ENCODE data around the gene TWNK. TPM values are rescaled to one million over a fixed set of nuclear protein-coding genes. Genes with fewer than 3 reads are reported as not detected.

TWNK gene
- total and polyA plus RNA-seq, 10 of the 15 experiments (the other 5 are each of a cell fraction or from before 2014, with no cell fraction given), result 13.6 to 32.8 (median 18.0) TPM

DNA sequence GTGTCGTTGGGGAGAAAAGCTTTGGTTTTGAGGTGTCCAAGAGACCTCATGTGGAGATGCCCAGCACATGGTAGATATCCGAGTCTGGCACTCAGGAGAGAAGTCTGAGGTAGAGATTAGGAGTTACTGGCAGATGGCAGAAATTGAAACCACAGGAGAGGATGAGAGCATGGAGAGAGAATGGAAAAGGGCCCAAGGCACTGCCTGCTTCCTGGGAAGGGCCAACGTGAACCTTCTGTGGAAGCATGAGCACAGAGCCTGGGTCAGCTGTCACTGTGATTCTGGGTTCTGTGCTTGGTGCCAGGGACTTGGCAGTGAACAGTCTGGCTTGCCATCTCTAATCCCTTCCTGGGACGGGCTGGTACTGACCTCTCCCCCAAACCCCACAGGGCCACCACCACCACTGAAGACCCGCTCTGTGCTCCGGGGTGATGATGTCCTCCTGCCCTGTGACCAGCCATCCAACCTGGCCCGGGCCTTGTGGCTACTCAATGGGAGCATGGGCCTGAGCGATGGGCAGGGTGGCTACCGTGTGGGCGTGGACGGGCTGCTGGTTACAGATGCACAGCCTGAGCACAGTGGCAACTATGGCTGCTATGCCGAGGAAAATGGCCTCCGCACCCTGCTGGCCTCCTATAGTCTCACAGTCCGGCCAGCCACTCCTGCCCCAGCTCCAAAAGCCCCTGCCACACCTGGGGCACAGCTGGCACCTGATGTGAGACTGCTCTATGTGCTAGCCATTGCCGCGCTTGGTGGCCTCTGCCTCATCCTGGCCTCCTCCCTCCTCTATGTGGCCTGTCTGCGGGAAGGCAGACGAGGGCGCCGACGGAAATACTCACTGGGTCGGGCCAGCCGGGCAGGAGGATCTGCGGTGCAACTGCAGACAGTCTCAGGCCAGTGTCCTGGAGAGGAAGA, 4.2 kb upstream of the TWNK start (continued):
- no peak for TF ChIP-seq ZNF687 (IDR thresholded peaks at IDR 0.05)

DNA sequence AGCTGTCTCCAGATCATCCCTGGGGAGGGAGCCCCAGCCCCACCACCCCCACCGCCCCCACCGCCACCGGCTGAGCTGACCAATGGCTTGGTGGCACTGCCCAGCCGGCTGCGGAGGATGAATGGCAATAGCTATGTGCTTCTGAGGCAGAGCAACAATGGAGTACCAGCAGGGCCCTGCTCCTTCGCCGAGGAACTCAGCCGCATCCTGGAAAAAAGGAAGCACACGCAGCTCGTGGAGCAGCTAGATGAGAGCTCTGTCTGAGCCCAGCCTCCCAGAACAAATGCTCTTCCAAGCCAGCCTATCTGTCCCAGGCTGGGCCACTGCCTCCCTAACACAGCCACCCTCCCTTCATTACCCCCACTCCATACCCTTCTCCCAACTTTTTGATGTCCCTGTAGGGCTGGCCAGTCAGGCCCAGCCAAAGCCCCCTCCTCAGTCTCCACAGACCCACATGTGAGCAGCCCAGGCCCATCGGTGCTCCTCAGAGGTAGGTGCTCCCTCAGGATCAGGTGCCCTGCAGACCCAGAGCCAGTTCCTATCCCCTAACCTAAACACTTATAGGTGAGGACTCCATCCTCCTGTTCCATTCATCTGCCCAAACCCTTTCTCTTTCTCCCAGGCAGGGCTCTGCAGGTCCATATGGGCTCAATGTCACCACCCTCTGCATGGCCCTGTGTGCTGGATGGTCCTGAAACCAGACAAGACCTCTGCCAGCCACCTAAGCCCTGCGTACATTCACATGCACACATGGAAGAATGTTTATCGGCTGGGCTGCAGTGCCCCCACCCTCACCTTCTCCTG, 3.3 kb upstream of the TWNK start:
- ChIA-PET SMC1A (ENCODE audit: uncharacterized antibody, unreplicated experiment) (no interaction called here), RAD21 (ENCODE audit: unreplicated experiment) (interaction anchor here (2.1 kb wide), 1 partner anchor 14 kb away, joined by 11 read pairs; no protein-coding TSS in a partner anchor), POLR2A (interaction anchor here (1.3 kb wide), 1 partner anchor 71 kb away, joined by 3 read pairs; the partner anchor contains the start of gene SLF2), CTCF (interaction anchor here (3.3 to 5.5 kb wide), 2 partner anchors 13 to 31 kb away, joined by 15 to 42 read pairs; no protein-coding TSS in a partner anchor)
- FAIRE-seq (no peak), DNase-seq (ENCODE audit: low read depth, low spot score) (no peak), ATAC-seq (no peak)
- H3K4me2 ChIP-seq (ENCODE audit: control insufficient read depth, insufficient read depth), result no peak overlapping the region
- intact Hi-C loops (cut with micrococcal nuclease; ENCODE audit: unreplicated experiment), result no loop called here
- 97% methylated on average over 8 of the region's 13 CpGs for WGBS (ENCODE audit: insufficient coverage, insufficient replicate concordance, low lambda C conversion rate, missing lambda C conversion rate)
- H2AFZ ChIP-seq (ENCODE audit: control insufficient read depth, low read depth, low read length), result no peak overlapping the region
- H3K9ac ChIP-seq (ENCODE audit: control insufficient read depth, insufficient read depth, low read length), result no peak overlapping the region
- no TSS peak for BruUV-seq (replicated peaks)
- no peaks in the 10 kb centered on the region for H3K9me3 ChIP-seq (replicated peaks; ENCODE audit: control insufficient read depth, insufficient read depth, low read length)
- H3K27me3 ChIP-seq (replicated peaks in 1 of 2; ENCODE audit: control insufficient read depth in 2 of 2, insufficient read depth in 2 of 2, low read length in 1 of 2), result no peaks in the 10 kb centered on the region
- TF ChIP-seq SMARCA5 (IDR thresholded peaks at IDR 0.05) (no peak), GABPA (IDR thresholded peaks at IDR 0.05; ENCODE audit: low read depth) (no peak), BCL11A (IDR thresholded peaks at IDR 0.05; ENCODE audit: low read depth, low read length) (no peak)
- peaks cover 0 to 3% of the 10 kb centered on the region in 2 experiments; a peak in 2 of 4 replicates for H3K36me3 ChIP-seq (ENCODE audit: control insufficient read depth in 2 of 2, insufficient read depth in 2 of 2, low read length in 1 of 2)
- in situ Hi-C loops (cut with MboI), result no loop called here
- peaks cover 28% of the 10 kb centered on the region for H3K79me2 ChIP-seq (ENCODE audit: control insufficient read depth, insufficient read depth, low read length)
- H4K20me1 ChIP-seq (ENCODE audit: control insufficient read depth, insufficient read depth), result no peaks in the 10 kb centered on the region
- H3K27ac ChIP-seq (ENCODE audit: control insufficient read depth, insufficient read depth), result no peak overlapping the region
- peaks cover 16% of the 10 kb centered on the region for H3K4me1 ChIP-seq (ENCODE audit: control insufficient read depth, insufficient read depth, low read length)
- H3K4me3 ChIP-seq, result no peak overlapping the region
